HCT116 (cell line): ENCODE results near the gene ADGRV1. TPM values are rescaled to one million over a fixed set of nuclear protein-coding genes. Genes with fewer than 3 reads are reported as not detected.

Source experiments
- ATAC-seq: fragments of 200-7000 bp; cut with Tn5 transposase; 2 replicates; pipeline ENCODE4 v1.9.1; 2020; ENCODE audit warnings: mild to moderate bottlenecking, moderate library complexity
- BruUV-seq: library from RNA; stranded (reverse); fragments of 400-500 nt; replicated peaks from 2 replicates; lab custom pipeline; 2021; lab: Mats Ljungman, UMichigan
- CTCF ChIA-PET: fragments of 300-600 bp; sonication (Branson Sonifier 250); formaldehyde crosslinking; loops from one replicate; lab custom pipeline; 2021; ENCODE audit warnings: antibody characterized with exemption; lab: Charles Lee
- POLR2A ChIA-PET: fragments of 300-600, 350-600 bp; sonication (Branson Sonifier 250); formaldehyde crosslinking; loops from one replicate; lab custom pipeline; 2021; ENCODE audit warnings: antibody characterized with exemption; lab: Charles Lee
- RAD21 ChIA-PET, 2 experiments: fragments of 300-600 bp; sonication (Branson Sonifier 250); formaldehyde crosslinking; loops; one replicate each; lab custom pipeline; 2023; ENCODE audit warnings: low total read pairs in 2 of 2; ENCODE audit not compliant: uncharacterized antibody in 2 of 2, unreplicated experiment in 2 of 2, low non-redundant PET in 1 of 2; lab: Charles Lee
- DNase-seq: peaks from one replicate; pipeline ENCODE4 v3.0.0-alpha.2; 2010; ENCODE audit warnings: low read depth, low spot score
- H2AFZ ChIP-seq: fragments of 200-600 bp; shearing (Covaris generic), sonication (generic); 2 replicates; pipeline ENCODE4 v1.6.1; 2017; ENCODE audit warnings: low read depth, mixed run types, mixed read lengths, antibody characterized with exemption, low read length; ENCODE audit not compliant: poor library complexity, severe bottlenecking
- H3K27ac ChIP-seq: 2 replicates; pipeline ENCODE4 v1.5.1; 2012; ENCODE audit warnings: low read depth, low read length
- H3K27me3 ChIP-seq: fragments of 200-600 bp; sonication (generic); 2 replicates; pipeline ENCODE4 v1.6.1; 2016; ENCODE audit warnings: mixed run types, low read length, mixed read lengths; ENCODE audit not compliant: insufficient read depth
- H3K36me3 ChIP-seq, 2 experiments: fragments of 200-500 bp in 1 of 2; fragments of 200-600 bp in 1 of 2; sonication (Bioruptor generic) in 1 of 2; sonication (generic) in 1 of 2; 2 replicates each; pipeline versions ENCODE4 v1.5.1 to v1.6.1; 2014 to 2016; ENCODE audit warnings: low read length in 2 of 2, inconsistent platforms in 1 of 2, mixed read lengths in 1 of 2, mixed run types in 1 of 2; ENCODE audit not compliant: insufficient read depth in 2 of 2, control insufficient read depth in 1 of 2
- H3K4me1 ChIP-seq, 2 experiments: fragments of 200-600 bp in 1 of 2; sonication (generic) in 1 of 2; 2 replicates each; pipeline versions ENCODE4 v1.5.1 to v1.6.1; 2012 to 2017; ENCODE audit warnings: low read length in 2 of 2, inconsistent platforms in 1 of 2, mild to moderate bottlenecking in 1 of 2, mixed read lengths in 1 of 2, mixed run types in 1 of 2, moderate library complexity in 1 of 2; ENCODE audit not compliant: insufficient read depth in 2 of 2, control insufficient read depth in 1 of 2
- H3K4me2 ChIP-seq: fragments of 200-600 bp; sonication (generic); 2 replicates; pipeline ENCODE4 v1.6.1; 2017; ENCODE audit warnings: mixed run types, low read length, mixed read lengths
- H3K4me3 ChIP-seq, 2 experiments: fragments of 200-600 bp in 1 of 2; sonication (generic) in 1 of 2; replicated peaks in 1 of 2; 2 replicates each; pipeline ENCODE4 v1.5.1; 2011 to 2016; ENCODE audit warnings: low read length in 2 of 2, control low read depth in 1 of 2, low read depth in 1 of 2, mild to moderate bottlenecking in 1 of 2, mixed read lengths in 1 of 2, mixed run types in 1 of 2
- H3K79me2 ChIP-seq: fragments of 200-600 bp; sonication (generic); 2 replicates; pipeline ENCODE4 v1.6.1; 2017; ENCODE audit warnings: mild to moderate bottlenecking, mixed run types, low read length, moderate library complexity, mixed read lengths; ENCODE audit not compliant: insufficient read depth
- H3K9ac ChIP-seq: fragments of 200-600 bp; sonication (generic); 2 replicates; pipeline ENCODE4 v1.6.1; 2016; ENCODE audit warnings: low read length, mixed read lengths
- H3K9me2 ChIP-seq: fragments of 200-600 bp; sonication (generic), shearing (Covaris generic); 2 replicates; pipeline ENCODE4 v1.6.1; 2017; ENCODE audit warnings: mixed run types, mild to moderate bottlenecking, moderate library complexity; ENCODE audit not compliant: insufficient read depth
- H3K9me3 ChIP-seq, 2 experiments: fragments of 200-500 bp in 1 of 2; fragments of 200-600 bp in 1 of 2; sonication (Bioruptor generic) in 1 of 2; sonication (generic) in 1 of 2; 2 replicates each; pipeline ENCODE4 v1.6.1; 2014 to 2017; ENCODE audit warnings: low read length in 2 of 2, mixed read lengths in 2 of 2, inconsistent platforms in 1 of 2, low read depth in 1 of 2, mild to moderate bottlenecking in 1 of 2, mixed run types in 1 of 2, moderate library complexity in 1 of 2; ENCODE audit not compliant: control insufficient read depth in 1 of 2, insufficient read depth in 1 of 2
- H4K20me1 ChIP-seq: fragments of 200-600 bp; sonication (generic), shearing (Covaris generic); 2 replicates; pipeline ENCODE4 v1.6.1; 2017; ENCODE audit warnings: mixed run types, mild to moderate bottlenecking, moderate library complexity; ENCODE audit not compliant: insufficient read depth
- CEBPB ChIP-seq: IDR thresholded peaks from 2 replicates; pipeline ENCODE4 v1.6.1; 2012; ENCODE audit warnings: low read depth
- CTCF ChIP-seq, 3 experiments: fragments of 200-600 bp in 1 of 3; sonication (generic) in 1 of 3; IDR thresholded peaks in 2 of 3; conservative IDR thresholded peaks in 1 of 3; 2 replicates each; pipeline ENCODE4 v1.5.1; 2012 to 2017; ENCODE audit warnings: low read depth in 2 of 3, low read length in 2 of 3, antibody characterized with exemption in 1 of 3, borderline replicate concordance in 1 of 3, control low read depth in 1 of 3, mild to moderate bottlenecking in 1 of 3, mixed read lengths in 1 of 3, mixed run types in 1 of 3, moderate library complexity in 1 of 3; ENCODE audit not compliant: insufficient read depth in 1 of 3
- ELF1 ChIP-seq: IDR thresholded peaks from 2 replicates; pipeline ENCODE4 v1.6.1; 2012; ENCODE audit warnings: low read depth, borderline replicate concordance
- POLR2AphosphoS5 ChIP-seq: IDR thresholded peaks from 2 replicates; pipeline ENCODE4 v1.6.1; 2011; ENCODE audit warnings: mild to moderate bottlenecking, low read depth, low read length, moderate library complexity
- RAD21 ChIP-seq: IDR thresholded peaks from 2 replicates; pipeline ENCODE4 v1.6.1; 2012; ENCODE audit warnings: low read depth, mild to moderate bottlenecking
- REST ChIP-seq: IDR thresholded peaks from 2 replicates; pipeline ENCODE4 v1.6.1; 2012; ENCODE audit warnings: low read depth
- SIN3A ChIP-seq: IDR thresholded peaks from 2 replicates; pipeline ENCODE4 v1.6.1; 2012; ENCODE audit warnings: low read depth
- SRF ChIP-seq: IDR thresholded peaks from 2 replicates; pipeline ENCODE4 v1.6.1; 2012; ENCODE audit warnings: low read depth
- TCF7L2 ChIP-seq: IDR thresholded peaks from 2 replicates; pipeline ENCODE4 v1.7.0; 2011; ENCODE audit warnings: borderline replicate concordance, inconsistent platforms; ENCODE audit not compliant: insufficient read depth, insufficient read length; ENCODE audit errors: extremely low read depth
- YY1 ChIP-seq: IDR thresholded peaks from 2 replicates; pipeline ENCODE4 v1.6.1; 2011; ENCODE audit warnings: low read length, low read depth, moderate library complexity, mild to moderate bottlenecking; ENCODE audit not compliant: insufficient replicate concordance; ENCODE audit errors: extremely low read depth
- ZFX ChIP-seq: fragments of 450-650 bp; IDR thresholded peaks from 2 replicates; pipeline ENCODE4 v1.6.1; 2017
- intact Hi-C: fragments of 100-400 bp; cut with micrococcal nuclease; formaldehyde crosslinking; loops from 2 replicates; pipeline ENCODE4 v1.10.0; 2022
- total RNA-seq: library from RNA; stranded (reverse); gene quantifications from one replicate; pipeline ENCODE4 v1.2.1, GENCODE V29; 2021; ENCODE audit not compliant: unreplicated experiment
- TF ChIP-seq, protein P1 (sequence below): IDR thresholded peaks from 2 replicates; pipeline ENCODE4 v1.6.1; 2011; ENCODE audit warnings: mild to moderate bottlenecking, low read length, moderate library complexity; ENCODE audit not compliant: insufficient replicate concordance; ENCODE audit errors: extremely low read depth
- TF ChIP-seq, protein P2 (sequence below): IDR thresholded peaks from 2 replicates; pipeline ENCODE4 v1.6.1; 2012

ADGRV1 gene
- total RNA-seq, 1 experiment from 2014 or later = 6.0 TPM

- Histone ChIP-seq H3K4me1 (no peaks in the 10 kb centered on the region; a peak in 1 of 4 replicates), H3K27me3 (no peaks in the 10 kb centered on the region), H3K9ac (no peak overlapping the region), H2AFZ (no peak overlapping the region), H3K27ac (no peak overlapping the region), H4K20me1 (no peaks in the 10 kb centered on the region), H3K79me2 (no peaks in the 10 kb centered on the region), H3K36me3 (no peaks in the 10 kb centered on the region), H3K9me3 (no peaks in the 10 kb centered on the region), H3K4me2 (no peak overlapping the region), H3K4me3 (no peak overlapping the region), H3K9me2 (no peaks in the 10 kb centered on the region)
- BruUV-seq = no TSS peak
- ChIA-PET CTCF (no interaction called here), RAD21 (no interaction called here), POLR2A (no interaction called here)
- intact Hi-C loops = no loop called here
- TF ChIP-seq CEBPB (no peak), TCF7L2 (no peak), ELF1 (no peak), SRF (no peak), YY1 (no peak), REST (no peak), POLR2AphosphoS5 (no peak), ZFX (no peak), SIN3A (no peak), CTCF (IDR thresholded peaks at IDR 0.05 in 2 of 3, conservative IDR thresholded peaks at IDR 0.05 in 1 of 3; ENCODE audit: borderline replicate concordance in 1 of 3, insufficient read depth in 1 of 3, low read depth in 2 of 3, low read length in 2 of 3) (no peak), RAD21 (no peak)
- TF ChIP-seq, protein P1, sequence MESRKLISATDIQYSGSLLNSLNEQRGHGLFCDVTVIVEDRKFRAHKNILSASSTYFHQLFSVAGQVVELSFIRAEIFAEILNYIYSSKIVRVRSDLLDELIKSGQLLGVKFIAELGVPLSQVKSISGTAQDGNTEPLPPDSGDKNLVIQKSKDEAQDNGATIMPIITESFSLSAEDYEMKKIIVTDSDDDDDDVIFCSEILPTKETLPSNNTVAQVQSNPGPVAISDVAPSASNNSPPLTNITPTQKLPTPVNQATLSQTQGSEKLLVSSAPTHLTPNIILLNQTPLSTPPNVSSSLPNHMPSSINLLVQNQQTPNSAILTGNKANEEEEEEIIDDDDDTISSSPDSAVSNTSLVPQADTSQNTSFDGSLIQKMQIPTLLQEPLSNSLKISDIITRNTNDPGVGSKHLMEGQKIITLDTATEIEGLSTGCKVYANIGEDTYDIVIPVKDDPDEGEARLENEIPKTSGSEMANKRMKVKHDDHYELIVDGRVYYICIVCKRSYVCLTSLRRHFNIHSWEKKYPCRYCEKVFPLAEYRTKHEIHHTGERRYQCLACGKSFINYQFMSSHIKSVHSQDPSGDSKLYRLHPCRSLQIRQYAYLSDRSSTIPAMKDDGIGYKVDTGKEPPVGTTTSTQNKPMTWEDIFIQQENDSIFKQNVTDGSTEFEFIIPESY = no peak
- TF ChIP-seq, protein P2, sequence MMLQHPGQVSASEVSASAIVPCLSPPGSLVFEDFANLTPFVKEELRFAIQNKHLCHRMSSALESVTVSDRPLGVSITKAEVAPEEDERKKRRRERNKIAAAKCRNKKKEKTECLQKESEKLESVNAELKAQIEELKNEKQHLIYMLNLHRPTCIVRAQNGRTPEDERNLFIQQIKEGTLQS = no peak
- no peak for DNase-seq
- ATAC-seq = no peak
Measured at GRCh38 chr5:90554358-90555006, 4.1 kb upstream of the ADGRV1 start.
